Measurements from ENCODE around the gene QKI. TPM values are rescaled to one million over a fixed set of nuclear protein-coding genes. Genes with fewer than 3 reads are reported as not detected.

QKI gene
- total RNA-seq, 1 experiment from 2014 or later = 64.3 TPM

GRCh38 chr6:163494279-163494727 lies 79.8 kb downstream of the QKI start:
- no peaks in the 10 kb centered on the region for H3K9me3 ChIP-seq (ENCODE audit: low read length)
- POLR2A ChIA-PET (ENCODE audit: unreplicated experiment) = no interaction called here
- no peaks in the 10 kb centered on the region for H3K9me2 ChIP-seq (replicated peaks; ENCODE audit: low read length)
- no peak overlapping the region for H2AFZ ChIP-seq (ENCODE audit: low read length)
- H3K4me3 ChIP-seq (ENCODE audit: low read length) = no peak overlapping the region
- peak overlapping the region; percentile 66 for H3K27ac ChIP-seq (ENCODE audit: low read length)
- H3K4me1 ChIP-seq (ENCODE audit: insufficient read depth, low read length) = peaks cover 41% of the 10 kb centered on the region
- intact Hi-C loops (cut with micrococcal nuclease) = loop anchor here (2.0 to 5.0 kb wide), 3 partner anchors 33 to 76 kb away; no protein-coding TSS in a partner anchor
- CTCF ChIA-PET = no interaction called here
- no peaks in the 10 kb centered on the region for H3F3A ChIP-seq (ENCODE audit: low read length, unreplicated experiment)
- ATAC-seq (peak; percentile 74), DNase-seq (peak; percentile 86)
- H3K79me2 ChIP-seq (ENCODE audit: low read length) = peaks cover 97% of the 10 kb centered on the region
- no peak overlapping the region for H3K9ac ChIP-seq (ENCODE audit: low read length)
- no peaks in the 10 kb centered on the region for H3K36me3 ChIP-seq (ENCODE audit: low read depth, low read length)
- no peaks in the 10 kb centered on the region for H3K27me3 ChIP-seq (ENCODE audit: low read length)
- peaks cover 12% of the 10 kb centered on the region for H4K20me1 ChIP-seq (ENCODE audit: low read length)
- no peak for TF ChIP-seq EZH2phosphoT487 (IDR thresholded peaks at IDR 0.05; ENCODE audit: borderline replicate concordance, low read length)
- TF ChIP-seq EZH2 (IDR thresholded peaks at IDR 0.05; ENCODE audit: low read length, unreplicated experiment) = no peak
- TF ChIP-seq, protein P1, sequence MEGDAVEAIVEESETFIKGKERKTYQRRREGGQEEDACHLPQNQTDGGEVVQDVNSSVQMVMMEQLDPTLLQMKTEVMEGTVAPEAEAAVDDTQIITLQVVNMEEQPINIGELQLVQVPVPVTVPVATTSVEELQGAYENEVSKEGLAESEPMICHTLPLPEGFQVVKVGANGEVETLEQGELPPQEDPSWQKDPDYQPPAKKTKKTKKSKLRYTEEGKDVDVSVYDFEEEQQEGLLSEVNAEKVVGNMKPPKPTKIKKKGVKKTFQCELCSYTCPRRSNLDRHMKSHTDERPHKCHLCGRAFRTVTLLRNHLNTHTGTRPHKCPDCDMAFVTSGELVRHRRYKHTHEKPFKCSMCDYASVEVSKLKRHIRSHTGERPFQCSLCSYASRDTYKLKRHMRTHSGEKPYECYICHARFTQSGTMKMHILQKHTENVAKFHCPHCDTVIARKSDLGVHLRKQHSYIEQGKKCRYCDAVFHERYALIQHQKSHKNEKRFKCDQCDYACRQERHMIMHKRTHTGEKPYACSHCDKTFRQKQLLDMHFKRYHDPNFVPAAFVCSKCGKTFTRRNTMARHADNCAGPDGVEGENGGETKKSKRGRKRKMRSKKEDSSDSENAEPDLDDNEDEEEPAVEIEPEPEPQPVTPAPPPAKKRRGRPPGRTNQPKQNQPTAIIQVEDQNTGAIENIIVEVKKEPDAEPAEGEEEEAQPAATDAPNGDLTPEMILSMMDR (conservative IDR thresholded peaks at IDR 0.05; ENCODE audit: low read depth, low read length) = no peak
- H3K4me2 ChIP-seq (ENCODE audit: low read length) = peak overlapping the region; percentile 45
- no TSS peak for BruUV-seq (replicated peaks)

DNA sequence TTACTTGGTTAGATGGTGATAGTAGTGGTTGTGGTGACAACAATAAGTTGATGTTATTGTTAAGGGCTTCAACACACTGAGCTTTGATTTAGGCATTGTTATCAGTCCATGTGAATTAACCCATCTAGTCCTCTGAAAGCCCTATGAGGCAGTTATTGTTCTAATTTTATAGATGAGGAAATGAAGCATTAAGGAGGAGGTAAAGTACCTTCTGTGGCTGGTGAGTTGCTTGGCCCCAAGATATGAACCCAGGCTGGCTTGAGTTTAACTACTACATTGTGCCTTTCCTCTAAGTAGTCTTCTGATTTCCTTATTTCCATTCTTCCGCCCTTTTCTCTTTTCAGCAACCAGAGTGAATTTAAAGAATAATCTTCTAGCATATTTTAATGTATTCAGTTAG lies 81.7 kb downstream of the QKI start:
- DNase-seq (no peak), ATAC-seq (no peak)
- Histone ChIP-seq H3K9ac (ENCODE audit: low read length) (no peak overlapping the region), H2AFZ (ENCODE audit: low read length) (no peak overlapping the region), H3K79me2 (ENCODE audit: low read length) (peaks cover 98% of the 10 kb centered on the region), H3F3A (ENCODE audit: low read length, unreplicated experiment) (no peaks in the 10 kb centered on the region), H3K36me3 (ENCODE audit: low read depth, low read length) (no peaks in the 10 kb centered on the region), H3K9me2 (replicated peaks; ENCODE audit: low read length) (no peaks in the 10 kb centered on the region), H3K27ac (ENCODE audit: low read length) (no peak overlapping the region), H3K4me1 (ENCODE audit: insufficient read depth, low read length) (peaks cover 24% of the 10 kb centered on the region), H3K9me3 (ENCODE audit: low read length) (no peaks in the 10 kb centered on the region), H4K20me1 (ENCODE audit: low read length) (peaks cover 12% of the 10 kb centered on the region), H3K27me3 (ENCODE audit: low read length) (no peaks in the 10 kb centered on the region), H3K4me3 (ENCODE audit: low read length) (no peak overlapping the region), H3K4me2 (ENCODE audit: low read length) (no peak overlapping the region)
- ChIA-PET CTCF (no interaction called here), POLR2A (ENCODE audit: unreplicated experiment) (no interaction called here)
- intact Hi-C loops (cut with micrococcal nuclease) = no loop called here
- TF ChIP-seq EZH2phosphoT487 (IDR thresholded peaks at IDR 0.05; ENCODE audit: borderline replicate concordance, low read length) (no peak), EZH2 (IDR thresholded peaks at IDR 0.05; ENCODE audit: low read length, unreplicated experiment) (no peak)
- no TSS peak for BruUV-seq (replicated peaks)

GRCh38 chr6:163500105-163500504 lies 85.6 kb downstream of the QKI start:
- Histone ChIP-seq H3K27me3 (ENCODE audit: low read length) (no peaks in the 10 kb centered on the region), H3K9ac (ENCODE audit: low read length) (no peak overlapping the region), H3F3A (ENCODE audit: low read length, unreplicated experiment) (no peaks in the 10 kb centered on the region), H2AFZ (ENCODE audit: low read length) (no peak overlapping the region), H3K4me2 (ENCODE audit: low read length) (no peak overlapping the region), H3K9me3 (ENCODE audit: low read length) (no peaks in the 10 kb centered on the region), H3K4me1 (ENCODE audit: insufficient read depth, low read length) (no peaks in the 10 kb centered on the region), H3K4me3 (ENCODE audit: low read length) (no peak overlapping the region), H3K79me2 (ENCODE audit: low read length) (peaks cover 97% of the 10 kb centered on the region), H3K36me3 (ENCODE audit: low read depth, low read length) (peaks cover under 1% of the 10 kb centered on the region; the same call in 1 of the 2 replicates), H3K27ac (ENCODE audit: low read length) (no peak overlapping the region), H4K20me1 (ENCODE audit: low read length) (peaks cover 9% of the 10 kb centered on the region), H3K9me2 (replicated peaks; ENCODE audit: low read length) (no peaks in the 10 kb centered on the region)
- TF ChIP-seq EZH2 (IDR thresholded peaks at IDR 0.05; ENCODE audit: low read length, unreplicated experiment) (no peak), EZH2phosphoT487 (IDR thresholded peaks at IDR 0.05; ENCODE audit: borderline replicate concordance, low read length) (no peak)
- TF ChIP-seq, protein P1 (conservative IDR thresholded peaks at IDR 0.05; ENCODE audit: low read depth, low read length) = no peak
- DNase-seq = no peak
- ATAC-seq = no peak
- CTCF ChIA-PET = no interaction called here
- intact Hi-C loops (cut with micrococcal nuclease) = no loop called here
- no TSS peak for BruUV-seq (replicated peaks)
- POLR2A ChIA-PET (ENCODE audit: unreplicated experiment) = no interaction called here

All from PC-3 (cell line).